PC-9 (cell line): ENCODE measurements around the gene ME1.

Experiments used
- CTCF ChIP-seq: fragments of 200-600 bp; sonication (generic); conservative IDR thresholded peaks from 2 replicates; pipeline ENCODE4 v1.6.1; 2017; ENCODE audit warnings: mixed run types, antibody characterized with exemption, mild to moderate bottlenecking, moderate library complexity
- EZH2 ChIP-seq: fragments of 200-600 bp; sonication (generic); IDR thresholded peaks from 2 replicates; pipeline ENCODE4 v1.8.0; 2017; ENCODE audit warnings: antibody characterized with exemption, low read depth

GRCh38 chr6:83247471-83247870 is 183.4 kb downstream of the ME1 start:
- TF ChIP-seq CTCF (no peak), EZH2 (no peak)
